Epithelial cell of prostate (primary cell): ENCODE data around the gene PDLIM7.
A peak's percentile ranks its signal among the peaks of the same experiment; 100 is the strongest.

Experiments used
- DNase-seq: peaks from one replicate; pipeline ENCODE4 v3.0.0-alpha.2; 2011; ENCODE audit warnings: low read depth, low spot score
- H3K27ac ChIP-seq: fragments of 450-650 bp; 2 replicates; pipeline ENCODE4 v1.5.1; 2017; ENCODE audit warnings: mild to moderate bottlenecking

Gene PDLIM7

DNA sequence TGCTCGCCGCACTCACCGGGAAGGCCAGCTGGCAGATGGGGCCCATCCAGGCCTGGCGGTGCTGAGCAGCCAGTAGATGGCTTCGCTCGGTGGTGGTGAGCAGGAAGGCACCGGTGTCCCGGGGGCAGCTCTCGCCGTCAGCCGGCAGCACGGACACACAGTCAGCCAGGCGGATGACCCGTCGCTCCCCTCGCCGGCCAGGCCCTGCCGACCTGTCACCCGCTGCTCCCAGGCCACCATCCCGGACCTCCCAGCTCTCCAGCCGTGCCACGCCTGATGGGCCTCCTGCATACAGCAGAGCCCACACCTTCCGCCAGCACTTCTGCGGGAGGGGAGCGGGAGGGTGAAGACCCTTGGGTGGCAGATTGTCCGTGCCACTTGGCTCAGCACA is 10.8 kb upstream of the PDLIM7 start:
- H3K27ac ChIP-seq: no peak overlapping the region
- DNase-seq: no peak

DNA sequence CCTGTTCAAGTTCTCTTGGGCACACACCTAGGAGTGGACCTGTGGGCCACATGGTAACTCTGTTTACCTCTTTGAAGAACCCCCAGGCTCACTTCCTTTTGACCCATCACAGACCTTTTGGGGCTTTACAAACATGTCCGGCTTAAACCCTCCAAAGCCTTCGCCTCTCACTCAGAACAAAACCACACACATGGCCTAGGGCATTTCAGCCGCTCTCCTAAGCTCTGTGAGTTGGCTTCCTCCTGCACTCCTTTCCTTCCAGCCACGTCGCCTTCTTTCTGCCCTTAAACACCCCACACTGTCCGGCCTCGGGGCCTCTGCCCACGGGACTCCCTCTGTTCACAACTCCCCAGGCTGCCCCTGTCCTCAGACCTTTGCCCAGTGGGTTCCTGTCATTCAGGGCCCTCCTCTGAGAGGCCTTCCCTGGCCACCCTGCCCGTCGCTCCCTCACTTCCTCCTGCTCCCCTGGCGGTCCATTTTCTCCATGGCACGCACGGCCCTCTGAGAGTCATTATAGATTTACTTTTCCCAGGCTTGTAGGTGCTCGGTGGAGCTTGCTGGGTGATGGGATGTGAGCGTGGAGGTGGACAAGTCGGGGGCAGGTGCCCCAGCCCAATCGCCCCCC is 10.3 kb upstream of the PDLIM7 start:
- H3K27ac ChIP-seq: no peak overlapping the region
- no peak for DNase-seq

DNA sequence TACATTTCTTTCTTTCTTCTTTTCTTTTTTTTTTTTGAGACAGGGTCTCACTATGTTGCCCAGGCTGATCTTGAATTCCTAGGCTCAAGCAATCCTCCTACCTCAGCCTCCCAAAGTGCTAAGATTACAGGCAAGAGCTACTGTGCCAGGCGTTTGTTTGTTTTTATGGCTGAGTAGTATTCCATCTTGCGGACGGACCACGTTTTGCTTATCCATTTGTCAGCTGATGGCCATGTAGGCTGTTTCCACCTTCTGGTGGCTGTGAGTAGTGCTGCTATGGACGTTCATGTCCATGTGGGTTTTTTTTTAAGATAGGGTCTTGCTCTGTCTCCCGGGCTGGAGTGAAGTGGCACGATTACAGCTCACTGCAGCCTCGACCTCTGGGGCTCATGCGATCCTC is 9.8 kb upstream of the PDLIM7 start:
- DNase-seq: no peak

DNA sequence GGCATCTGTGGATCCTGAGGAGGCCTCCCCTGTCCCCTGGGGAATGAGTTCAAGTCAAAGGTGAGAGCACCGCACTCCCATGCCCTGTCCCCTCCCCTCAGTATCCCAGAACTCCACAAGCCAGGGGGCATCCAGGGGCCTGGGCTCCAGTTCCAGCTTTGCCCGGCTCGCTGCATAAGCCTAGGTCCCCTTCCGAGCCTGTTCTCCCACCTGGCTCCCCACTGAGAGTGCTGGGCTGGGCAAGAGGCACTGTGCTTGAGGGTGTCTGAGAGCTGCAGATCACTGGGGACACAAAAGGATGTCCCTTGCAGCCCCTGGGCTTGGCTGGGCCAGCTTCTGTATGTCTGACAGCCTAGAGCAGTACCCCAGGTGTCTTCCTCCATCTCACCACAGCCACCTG is 7.7 kb upstream of the PDLIM7 start:
- DNase-seq: no peak
- no peak overlapping the region for H3K27ac ChIP-seq

More for the DNA sequence above, 9.8 kb upstream of the PDLIM7 start:
- H3K27ac ChIP-seq: no peak overlapping the region

DNA sequence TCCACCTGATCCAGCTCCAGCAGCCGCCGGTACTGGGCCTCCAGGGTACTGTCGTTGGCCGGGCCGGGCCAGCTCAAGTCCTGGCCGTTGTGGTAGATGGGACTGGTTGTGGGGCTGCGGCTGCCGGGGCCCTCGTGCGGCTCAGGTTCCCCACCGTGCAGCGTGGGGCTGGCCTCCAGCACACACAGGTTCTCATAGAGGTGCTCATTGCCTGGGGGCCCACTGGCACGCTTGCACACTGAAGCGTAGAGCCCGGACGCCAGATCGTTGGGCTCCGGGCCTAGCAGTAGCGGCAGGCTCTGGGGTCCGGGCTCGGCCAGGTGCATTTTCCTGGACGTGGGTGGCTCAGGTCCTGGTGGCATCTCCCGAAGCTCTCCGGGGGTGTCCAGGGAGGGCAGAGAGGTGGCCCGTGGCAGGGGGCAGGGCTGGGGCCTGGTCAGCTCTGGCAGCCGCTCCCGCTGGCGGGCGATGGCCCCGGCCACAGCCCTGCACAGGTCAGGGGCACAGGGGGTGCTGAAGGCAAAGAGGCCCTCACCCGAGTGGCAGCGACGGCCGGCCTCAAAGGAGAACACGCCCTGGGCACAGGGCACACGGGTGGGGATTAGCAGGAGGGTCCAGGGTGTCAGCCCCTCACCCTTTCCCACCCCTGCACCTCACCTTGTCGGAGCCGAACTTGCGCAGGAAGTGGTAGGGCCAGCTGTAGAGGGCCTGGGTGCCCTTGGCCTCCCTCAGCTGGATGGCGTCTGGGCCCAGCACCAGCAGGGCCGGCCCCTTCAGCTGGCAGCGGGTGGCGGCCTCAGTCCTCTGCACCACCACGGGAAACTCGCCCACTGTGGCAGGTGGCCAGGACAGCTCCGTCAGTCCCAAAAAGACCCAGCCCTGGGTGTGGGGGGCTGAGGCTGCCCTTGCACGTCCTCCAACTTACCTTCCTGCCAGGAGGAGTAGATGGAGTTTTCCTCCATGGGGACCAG is 7.0 kb upstream of the PDLIM7 start:
- H3K27ac ChIP-seq: no peak overlapping the region
- DNase-seq: no peak

DNA sequence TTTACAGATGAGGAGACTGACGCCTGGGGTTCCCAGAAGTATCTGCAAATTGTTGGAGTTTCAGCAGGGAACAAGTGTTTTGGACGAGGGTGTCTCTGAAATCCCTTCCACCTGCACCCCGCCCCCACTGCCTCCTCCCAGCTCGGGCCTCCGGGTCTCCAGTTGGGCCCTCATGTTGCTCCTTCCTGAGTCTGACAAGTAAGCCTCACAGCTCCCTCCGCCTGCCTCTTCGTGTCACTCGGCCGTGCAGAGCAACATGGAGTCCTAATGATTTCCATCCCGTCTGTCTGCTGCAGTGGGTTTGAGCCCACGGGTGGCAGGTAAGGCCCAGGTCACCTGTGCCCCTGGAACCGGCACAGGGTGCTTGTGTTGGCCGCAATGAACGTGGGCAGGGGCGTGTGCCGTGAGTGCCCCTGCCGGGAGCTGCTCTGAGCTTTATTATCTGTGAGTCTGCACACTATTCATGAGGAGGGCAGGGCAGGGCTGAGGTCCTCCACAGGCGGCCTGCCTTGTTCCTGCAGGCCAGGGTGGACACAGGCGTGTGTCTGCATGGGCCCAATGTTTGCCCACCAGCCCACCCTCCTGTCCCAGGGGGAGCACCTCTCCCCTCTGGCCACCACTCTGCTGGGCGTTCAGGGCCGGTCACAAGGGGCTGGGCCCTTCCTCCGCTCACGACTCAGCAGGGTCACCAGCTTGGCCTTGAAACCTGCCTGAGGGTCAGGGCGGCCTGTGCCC is 6.1 kb upstream of the PDLIM7 start:
- DNase-seq: no peak
- H3K27ac ChIP-seq: no peak overlapping the region

DNA sequence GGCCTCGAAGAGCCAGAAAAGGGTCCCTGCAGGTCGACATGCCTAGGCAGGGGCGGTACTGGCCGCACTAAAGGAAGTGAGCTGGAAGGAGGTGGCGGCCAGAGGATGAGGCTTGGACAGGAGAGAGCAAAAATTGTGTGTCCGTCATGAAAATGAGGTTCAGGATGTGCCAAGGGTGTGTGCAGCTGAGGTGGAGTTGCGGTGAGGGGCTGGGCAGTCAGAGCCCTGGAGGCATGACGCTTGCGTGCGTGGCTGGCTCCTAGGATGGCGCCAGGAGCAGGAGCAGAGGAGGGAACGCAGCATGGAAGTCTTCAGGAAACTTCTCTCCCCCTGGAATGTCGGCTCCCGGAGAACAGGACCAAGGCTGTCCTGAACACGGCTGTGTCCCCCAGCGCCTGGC is 5.5 kb upstream of the PDLIM7 start:
- H3K27ac ChIP-seq: no peak overlapping the region
- no peak for DNase-seq

DNA sequence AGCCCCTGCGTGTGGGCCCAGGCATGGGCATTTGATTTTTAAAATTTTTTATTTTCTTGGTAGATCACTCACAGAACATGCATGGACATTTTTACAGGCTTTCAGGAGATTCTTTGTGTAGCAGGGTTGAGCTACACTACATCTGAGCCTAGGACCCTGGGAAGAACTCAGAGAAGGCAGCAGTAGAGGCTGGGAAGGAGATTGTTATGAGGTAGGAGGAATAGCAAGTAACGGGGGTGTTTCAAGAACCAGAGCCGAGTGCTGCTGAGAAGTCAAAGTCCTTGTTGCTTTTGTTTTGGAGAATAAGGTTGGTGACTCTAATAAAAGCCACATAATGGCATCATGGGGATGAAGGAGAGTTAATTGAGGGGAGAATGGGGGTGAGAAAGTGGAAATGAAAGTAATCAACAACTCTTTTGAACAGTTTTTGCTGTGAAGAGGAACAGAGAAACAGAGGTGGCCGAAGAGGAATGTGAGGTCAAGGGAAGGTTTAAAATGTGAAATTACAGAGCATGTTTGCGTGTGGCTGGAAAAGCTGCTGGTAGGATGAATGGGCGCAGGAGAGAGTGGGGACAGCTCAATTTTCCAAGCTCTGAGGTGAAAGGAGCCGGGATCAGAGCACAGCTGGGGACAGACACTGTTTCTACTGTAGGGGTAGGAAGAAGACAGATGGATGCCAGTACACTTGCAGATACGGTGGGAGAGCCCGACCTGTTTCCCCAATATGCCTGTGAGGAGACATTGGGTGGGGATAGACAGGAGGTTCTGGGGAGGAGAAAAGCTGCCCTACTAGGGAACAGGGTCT is 4.7 kb upstream of the PDLIM7 start:
- H3K27ac ChIP-seq: no peak overlapping the region
- DNase-seq: no peak

DNA sequence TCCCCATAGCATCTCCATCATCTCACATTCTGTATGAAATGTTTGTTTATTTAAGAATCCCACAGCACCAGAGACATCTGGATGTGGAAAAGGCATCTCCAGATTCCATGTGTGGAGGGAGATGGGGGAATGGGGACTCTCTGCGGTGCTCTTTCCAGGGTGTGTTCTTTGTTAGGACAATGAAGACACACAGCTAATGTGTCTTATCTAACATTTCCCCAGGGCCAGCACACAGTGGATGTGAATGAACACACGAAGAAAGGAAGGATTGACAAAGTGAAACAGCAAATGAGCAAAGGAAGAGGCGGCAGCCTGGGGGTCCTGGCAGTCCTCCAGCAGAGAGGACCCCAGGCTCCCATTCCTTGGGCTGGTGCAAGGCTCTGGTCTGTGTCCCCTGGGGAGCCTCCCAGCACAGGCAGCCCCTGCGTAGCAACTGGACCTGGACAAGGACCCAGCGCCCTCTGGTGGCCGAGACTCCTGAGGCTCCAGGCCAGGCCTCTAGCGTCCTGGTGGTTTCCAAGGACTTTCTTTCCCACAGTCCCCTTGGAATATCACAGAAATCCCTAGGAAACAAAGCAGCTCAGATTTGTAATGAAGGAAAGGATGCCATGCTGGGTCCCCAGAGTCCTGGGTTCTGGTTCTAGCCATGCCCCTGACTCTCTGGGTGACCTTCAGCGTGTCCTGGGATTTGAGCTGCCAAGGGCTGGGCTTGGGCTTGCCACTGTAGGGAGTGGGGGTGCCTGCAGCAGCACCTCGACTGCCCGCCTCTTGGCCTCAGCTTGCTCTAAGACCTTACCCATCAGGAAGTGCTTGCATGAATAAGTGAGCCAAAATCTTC is 3.5 kb upstream of the PDLIM7 start:
- DNase-seq: no peak
- no peak overlapping the region for H3K27ac ChIP-seq

DNA sequence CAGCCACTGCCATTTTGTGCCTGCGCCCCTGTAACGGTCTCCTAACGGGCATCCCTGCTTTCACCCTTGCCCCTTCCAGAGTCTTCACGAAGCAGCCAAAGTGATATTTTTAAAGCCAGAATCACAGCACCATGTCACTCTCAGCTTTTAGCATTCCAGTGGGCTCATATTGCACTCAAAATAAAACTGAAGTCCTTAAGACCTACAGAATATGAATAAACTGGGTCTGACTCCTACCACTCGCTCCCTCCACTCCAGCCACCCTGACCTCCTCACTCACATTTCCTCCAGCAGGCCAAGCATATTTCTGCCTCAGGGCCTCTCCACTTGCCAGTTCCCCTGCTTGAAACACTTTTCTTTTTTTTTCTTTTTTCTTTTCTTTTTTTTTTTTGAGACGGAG is 2.4 kb upstream of the PDLIM7 start:
- no peak for DNase-seq

DNA sequence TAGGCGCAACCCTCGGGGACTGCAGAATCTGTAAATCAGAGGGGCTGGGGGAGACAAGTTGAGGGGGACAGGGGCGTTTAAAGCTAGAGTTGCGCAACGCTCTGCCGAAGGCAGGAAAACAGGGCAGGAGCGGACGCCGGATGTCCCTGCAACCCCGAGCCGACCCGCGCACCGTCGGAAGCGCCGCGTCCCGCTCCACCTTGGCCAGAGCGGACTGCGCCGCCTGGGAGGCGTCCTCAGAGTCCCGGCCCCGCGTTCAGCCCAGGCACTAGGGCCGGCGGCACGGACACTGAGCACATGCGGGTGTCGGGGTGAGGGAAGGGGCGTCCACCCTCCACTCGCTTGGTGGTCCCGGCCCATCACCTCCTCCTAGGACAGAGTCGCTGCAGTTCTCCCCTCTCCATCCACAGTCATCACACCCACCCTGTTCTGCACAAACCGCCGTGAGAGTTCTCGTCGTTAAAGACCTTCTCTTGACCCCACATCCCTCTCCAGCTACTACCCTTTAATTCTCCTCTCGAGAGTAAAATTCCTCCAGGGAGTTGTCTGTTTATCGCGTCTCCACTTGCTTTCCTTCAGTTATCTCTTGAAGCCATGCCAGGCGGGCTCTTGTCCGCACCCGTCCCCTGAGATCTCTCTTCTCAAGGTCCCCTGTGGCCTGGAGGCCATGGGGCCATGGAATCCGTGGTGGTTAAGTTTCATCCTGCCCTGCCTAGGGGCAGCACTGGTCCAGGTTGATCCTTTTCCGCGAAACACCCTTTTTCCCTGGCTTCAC is 796 bp upstream of the PDLIM7 start:
- peak overlapping the region; percentile 90 for H3K27ac ChIP-seq

More for the DNA sequence above, 2.4 kb upstream of the PDLIM7 start:
- H3K27ac ChIP-seq: no peak overlapping the region

DNA sequence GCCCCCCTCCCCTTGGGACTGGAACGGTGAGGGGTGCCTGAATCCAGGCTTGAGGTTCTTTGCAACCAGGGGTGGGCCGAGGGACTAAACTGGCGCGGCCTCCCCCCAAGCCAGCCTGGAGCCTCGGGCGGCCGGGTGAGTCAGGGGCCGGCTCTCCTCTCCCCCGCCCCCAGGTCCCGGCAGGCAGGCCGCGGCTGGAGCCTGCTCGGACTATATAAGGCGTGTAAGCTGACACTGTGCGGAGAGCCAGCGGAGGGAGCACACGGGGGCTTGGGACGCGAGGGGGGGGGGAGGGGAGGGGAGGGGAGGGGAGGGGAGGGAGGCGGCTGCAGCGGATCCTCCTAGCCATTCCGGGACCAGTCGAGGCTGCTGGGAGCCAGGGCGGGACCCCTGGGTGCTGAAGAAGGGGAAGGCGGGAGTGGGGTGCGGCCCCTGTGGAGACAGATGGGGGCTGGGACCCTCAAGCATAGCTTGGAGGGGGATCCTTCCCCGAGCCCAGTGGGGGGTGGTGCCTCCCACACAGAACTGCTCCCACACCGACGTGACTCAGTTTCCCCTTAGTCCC is 595 bp downstream of the PDLIM7 start:
- no peak for DNase-seq
- H3K27ac ChIP-seq: peak overlapping the region; percentile 90

More for the DNA sequence above, 796 bp upstream of the PDLIM7 start:
- no peak for DNase-seq

DNA sequence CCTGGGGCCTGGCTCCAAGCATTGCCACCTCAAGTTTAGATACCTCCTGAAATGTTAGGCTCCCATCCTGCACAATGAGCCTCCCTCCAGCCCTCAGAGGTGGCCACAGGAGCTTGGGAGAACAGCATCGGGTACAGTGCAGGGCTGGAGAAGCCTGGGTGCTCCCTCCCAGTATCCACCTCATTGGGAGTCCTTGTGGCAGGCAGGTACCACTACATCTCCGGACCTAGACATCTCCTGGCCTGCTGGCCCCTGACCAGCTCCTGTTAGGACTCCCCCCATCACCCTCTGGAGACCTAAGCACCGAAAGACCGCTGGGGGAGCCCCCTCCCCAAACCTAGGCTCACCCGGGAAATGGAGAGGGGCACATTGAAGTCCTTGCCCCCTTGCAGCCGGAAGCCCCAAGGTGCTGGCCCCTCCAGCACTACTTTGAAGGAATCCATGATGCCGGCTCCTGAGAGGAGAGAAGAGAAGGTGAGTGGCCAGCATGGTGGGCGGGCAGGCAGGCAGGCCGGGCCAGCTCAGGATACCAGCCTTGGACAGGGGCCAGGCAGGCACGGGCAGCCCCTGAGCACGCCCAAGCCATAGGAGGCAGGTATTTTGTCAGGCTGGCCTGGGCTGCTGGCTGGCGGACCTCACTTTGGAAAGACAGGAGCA is 1.2 kb downstream of the PDLIM7 start:
- H3K27ac ChIP-seq: peak overlapping the region; percentile 90
- no peak for DNase-seq

DNA sequence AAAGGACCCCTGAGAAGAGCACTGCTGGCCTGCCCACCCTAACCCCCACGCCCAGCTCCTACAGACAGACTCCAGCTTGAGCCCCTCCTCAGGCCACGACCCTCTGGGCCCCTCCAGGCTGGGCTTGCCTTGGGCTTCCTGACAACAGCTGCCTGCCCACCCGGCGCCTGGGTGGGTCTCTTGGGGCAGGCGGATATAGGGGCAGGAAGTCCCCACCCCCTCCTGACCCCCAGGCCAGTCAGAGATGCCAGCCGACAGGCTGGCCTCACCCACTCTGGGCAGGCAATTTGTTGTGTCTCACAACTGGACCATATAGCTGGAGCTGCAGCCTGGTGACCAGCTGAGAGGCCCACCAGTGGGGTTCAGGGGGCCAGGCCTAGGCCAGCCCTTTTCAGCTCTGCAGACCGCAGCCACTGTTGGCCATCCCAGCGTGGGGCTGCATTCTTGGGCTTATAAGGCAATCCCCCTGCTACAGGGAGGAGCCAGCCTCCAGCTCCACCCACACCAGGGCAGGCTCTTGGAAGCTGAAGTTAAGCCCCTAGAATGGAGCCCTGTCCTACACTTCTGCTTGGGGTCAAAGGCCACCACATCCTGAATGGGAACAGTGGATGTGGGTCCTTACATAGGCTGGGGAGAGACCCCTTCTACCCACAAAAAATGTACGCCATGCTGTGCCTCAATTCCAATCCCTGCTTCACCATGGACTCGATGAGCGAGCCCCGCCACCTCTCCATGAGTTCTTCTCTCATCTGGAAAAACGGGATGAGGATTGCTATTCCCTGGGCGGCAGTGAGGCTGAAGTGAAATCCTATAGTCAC is 2.0 kb downstream of the PDLIM7 start:
- H3K27ac ChIP-seq: peak overlapping the region; percentile 90
- DNase-seq: no peak

DNA sequence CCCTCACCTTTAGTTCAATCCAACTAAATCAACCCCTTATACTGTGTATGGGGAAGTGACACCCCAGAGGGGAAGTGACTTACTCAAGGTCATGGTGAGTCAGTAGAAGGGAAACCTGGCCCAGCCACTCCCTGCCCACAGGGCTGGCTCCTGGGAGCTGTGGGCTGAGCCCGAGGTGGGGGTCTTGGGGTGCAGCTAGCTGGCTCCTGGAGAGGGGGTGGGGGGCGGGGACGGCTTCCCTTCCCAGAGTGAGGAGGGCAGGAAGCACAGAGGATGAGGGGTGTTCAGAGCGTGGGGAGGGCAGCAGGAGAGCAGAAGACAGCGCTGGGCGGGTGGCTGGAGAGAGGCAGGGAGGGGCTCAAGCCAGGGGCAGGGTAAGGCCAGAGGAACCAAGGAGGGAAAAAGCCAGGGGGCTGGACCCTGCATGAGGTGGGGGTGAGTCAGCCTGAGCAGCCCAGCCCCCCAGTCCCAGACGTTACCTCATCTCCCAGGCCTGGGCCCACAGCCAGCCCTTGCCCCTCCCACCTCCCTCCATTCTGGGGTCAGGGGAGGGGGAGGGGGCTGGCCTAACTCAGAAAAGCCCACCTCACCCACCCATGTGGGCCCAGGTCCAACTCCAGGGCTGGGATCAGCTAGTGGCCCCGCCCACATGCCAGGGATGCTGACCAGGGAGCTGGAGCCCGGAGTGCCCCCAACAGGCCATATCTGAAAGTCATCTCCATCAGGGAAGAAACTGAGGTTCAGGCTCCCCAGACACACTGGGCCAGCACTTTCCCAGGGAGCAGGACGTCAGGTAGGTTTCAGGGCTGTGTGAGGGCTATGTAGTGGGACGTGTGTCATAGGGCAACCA is 2.8 kb downstream of the PDLIM7 start:
- H3K27ac ChIP-seq: peak overlapping the region; percentile 90
- DNase-seq: no peak

DNA sequence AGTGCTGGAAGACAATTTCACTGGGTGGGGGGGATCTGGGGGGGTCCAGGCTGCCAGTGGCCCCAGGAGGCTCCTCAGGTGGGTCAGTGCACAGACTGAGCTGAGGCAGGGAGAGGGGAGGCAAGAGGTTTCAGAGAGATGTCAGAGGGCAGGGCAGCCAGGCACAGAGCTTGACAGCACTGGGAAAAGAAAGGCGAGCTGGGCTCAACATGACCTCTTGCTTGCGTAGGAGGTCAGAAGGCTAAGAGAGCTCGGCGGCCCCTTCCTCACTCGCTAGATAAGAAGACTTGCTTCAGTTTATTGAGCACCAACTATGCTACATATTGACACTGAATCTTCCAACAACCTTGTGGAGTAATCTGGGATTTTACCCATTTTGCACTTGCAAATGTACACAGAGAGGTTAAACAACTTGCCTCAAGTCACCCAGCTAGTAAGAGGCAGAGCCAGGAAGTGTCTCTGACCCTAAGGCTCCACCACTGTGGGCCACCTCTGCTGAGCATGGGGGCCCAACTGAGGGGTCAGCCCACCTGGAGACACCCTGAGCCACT is 3.5 kb downstream of the PDLIM7 start:
- DNase-seq: no peak
- peak overlapping the region; percentile 90 for H3K27ac ChIP-seq
